B cell (primary cell): ENCODE measurements around the gene CCL8. TPM values are rescaled to one million over a fixed set of nuclear protein-coding genes. Genes with fewer than 3 reads are reported as not detected.

Source experiments
- ATAC-seq: fragments of 200-7000 bp; cut with Tn5 transposase; one replicate; pipeline ENCODE4 v1.10.0; 2021; ENCODE audit warnings: low read depth, mild to moderate bottlenecking, moderate number of reproducible peaks, moderate library complexity
- CTCF ChIA-PET: fragments of 350-600 bp; sonication (Branson Sonifier 250); formaldehyde crosslinking; loops from one replicate; lab custom pipeline; 2021; ENCODE audit warnings: antibody characterized with exemption, inconsistent platforms; lab: Charles Lee
- POLR2A ChIA-PET: fragments of 350-600 bp; sonication (Branson Sonifier 250); formaldehyde crosslinking; loops from one replicate; lab custom pipeline; 2021; ENCODE audit warnings: antibody characterized with exemption; lab: Charles Lee
- DNase-seq: peaks from one replicate; pipeline ENCODE4 v3.0.0; 2013
- H2AFZ ChIP-seq: 2 replicates; pipeline ENCODE4 v1.6.1; 2012; ENCODE audit warnings: mild to moderate bottlenecking, low read depth, low read length; ENCODE audit not compliant: insufficient read depth, poor library complexity, severe bottlenecking
- H3K27ac ChIP-seq, 2 donors: 1 replicate in 1 of 2; 2 replicates in 1 of 2; pipeline ENCODE4 v1.5.1; 2012 to 2013; ENCODE audit warnings: low read length in 2 of 2, mild to moderate bottlenecking in 2 of 2, moderate library complexity in 1 of 2
- H3K27me3 ChIP-seq, 4 experiments: fragments of 200-600 bp in 1 of 4; sonication (generic) in 1 of 4; replicated peaks in 1 of 4; 1 replicate in 2 of 4; 2 replicates in 2 of 4; pipeline versions ENCODE4 v1.6.1 to v1.7.0; 2013 to 2016; ENCODE audit warnings: low read length in 3 of 4, mild to moderate bottlenecking in 2 of 4, mixed read lengths in 1 of 4, moderate library complexity in 1 of 4; ENCODE audit not compliant: insufficient read depth in 4 of 4, control insufficient read depth in 3 of 4; ENCODE audit errors: control extremely low read depth in 1 of 4
- H3K36me3 ChIP-seq, 2 experiments: replicated peaks in 1 of 2; 1 replicate in 1 of 2; 2 replicates in 1 of 2; pipeline versions ENCODE4 v1.6.1 to v1.7.1; 2013; ENCODE audit warnings: low read length in 1 of 2; ENCODE audit not compliant: insufficient read depth in 2 of 2, control insufficient read depth in 1 of 2; ENCODE audit errors: control extremely low read depth in 1 of 2, extremely low read depth in 1 of 2
- H3K4me1 ChIP-seq, 2 donors: fragments of 200-600 bp in 1 of 2; sonication (generic) in 1 of 2; 1 replicate in 1 of 2; 2 replicates in 1 of 2; pipeline versions ENCODE4 v1.5.1 to v1.6.1; 2013 to 2017; ENCODE audit warnings: low read length in 2 of 2; ENCODE audit not compliant: control insufficient read depth in 2 of 2, insufficient read depth in 2 of 2
- H3K4me2 ChIP-seq: replicated peaks from 2 replicates; pipeline ENCODE3; 2012; ENCODE audit warnings: mild to moderate bottlenecking, low read depth, low read length; ENCODE audit not compliant: poor library complexity, severe bottlenecking
- H3K4me3 ChIP-seq, 5 experiments: fragments of 200-600 bp in 1 of 5; sonication (generic) in 1 of 5; 1 replicate in 3 of 5; 2 replicates in 2 of 5; pipeline versions ENCODE4 v1.5.1 to v1.7.0; 2011 to 2016; ENCODE audit warnings: low read length in 4 of 5, mild to moderate bottlenecking in 4 of 5, low read depth in 2 of 5, control low read depth in 1 of 5, moderate library complexity in 1 of 5; ENCODE audit not compliant: insufficient read depth in 1 of 5; ENCODE audit errors: control extremely low read depth in 1 of 5, extremely low read depth in 1 of 5
- H3K79me2 ChIP-seq: fragments of 200-600 bp; sonication (generic); one replicate; pipeline ENCODE4 v1.6.0; 2016; ENCODE audit warnings: low read length; ENCODE audit not compliant: control insufficient read depth, insufficient read depth
- H3K9ac ChIP-seq: fragments of 200-600 bp; sonication (generic); 2 replicates; pipeline ENCODE4 v1.6.1; 2017; ENCODE audit warnings: mild to moderate bottlenecking, low read length, moderate library complexity
- H3K9me3 ChIP-seq, 3 donors: one replicate each; pipeline versions ENCODE4 v1.6.1 to v1.7.1; 2013; ENCODE audit warnings: low read length in 2 of 3; ENCODE audit not compliant: control insufficient read depth in 2 of 3, insufficient read depth in 1 of 3; ENCODE audit errors: control extremely low read depth in 1 of 3
- H4K20me1 ChIP-seq: 2 replicates; pipeline ENCODE4 v1.6.0; 2012; ENCODE audit warnings: mild to moderate bottlenecking, low read length; ENCODE audit not compliant: insufficient read depth, control insufficient read depth, poor library complexity, severe bottlenecking
- H3K27ac Mint-ChIP-seq: one replicate; pipeline ENCODE4 v1.8.0; 2021; ENCODE audit warnings: mixed read lengths
- H3K27me3 Mint-ChIP-seq: one replicate; pipeline ENCODE4 v1.8.0; 2021; ENCODE audit warnings: mixed read lengths
- H3K4me1 Mint-ChIP-seq: one replicate; pipeline ENCODE4 v1.8.0; 2021; ENCODE audit warnings: mixed read lengths
- H3K4me3 Mint-ChIP-seq: one replicate; pipeline ENCODE4 v1.8.0; 2021; ENCODE audit warnings: mixed read lengths
- H3K9me3 Mint-ChIP-seq: one replicate; pipeline ENCODE4 v1.8.0; 2022; ENCODE audit warnings: mixed read lengths; ENCODE audit not compliant: insufficient read depth
- EZH2 ChIP-seq: IDR thresholded peaks from 2 replicates; pipeline ENCODE4 v1.6.1; 2012; ENCODE audit warnings: borderline replicate concordance, low read depth, mild to moderate bottlenecking, moderate library complexity, low read length; ENCODE audit not compliant: insufficient read depth, poor library complexity, severe bottlenecking
- WGBS: methylation state at CpG from one replicate; pipeline ENCODE4 v1.1.5; 2013; ENCODE audit warnings: missing lambda C conversion rate; ENCODE audit not compliant: insufficient coverage; 5-methylcytosine and 5-hydroxymethylcytosine counted together
- intact Hi-C: fragments of 100-400 bp; cut with micrococcal nuclease; formaldehyde crosslinking; loops from one replicate; pipeline ENCODE4 v1.10.0; 2022
- polyA plus RNA-seq: library from polyadenylated mRNA; depleted of rRNA; stranded (reverse); fragments of >200 nt; gene quantifications from 2 replicates; pipeline ENCODE4 v1.2.3, GENCODE V29; 2012
- total RNA-seq, 2 donors: library from RNA; stranded (reverse); fragments of 120-200 nt in 1 of 2; gene quantifications; 1 replicate in 1 of 2; 2 replicates in 1 of 2; pipeline versions ENCODE4 v1.2.3 to v1.2.4, GENCODE V29; 2013 to 2022
- TF ChIP-seq, protein P1 (sequence below): fragments of 200-600 bp; IDR thresholded peaks from one replicate; pipeline ENCODE4 v1.8.0; 2022; ENCODE audit warnings: antibody characterized with exemption, mild to moderate bottlenecking

The CCL8 gene
- total and polyA plus RNA-seq, 2 donors (not counting 1 experiment from before 2014, with no cell fraction given) = not detected

DNA sequence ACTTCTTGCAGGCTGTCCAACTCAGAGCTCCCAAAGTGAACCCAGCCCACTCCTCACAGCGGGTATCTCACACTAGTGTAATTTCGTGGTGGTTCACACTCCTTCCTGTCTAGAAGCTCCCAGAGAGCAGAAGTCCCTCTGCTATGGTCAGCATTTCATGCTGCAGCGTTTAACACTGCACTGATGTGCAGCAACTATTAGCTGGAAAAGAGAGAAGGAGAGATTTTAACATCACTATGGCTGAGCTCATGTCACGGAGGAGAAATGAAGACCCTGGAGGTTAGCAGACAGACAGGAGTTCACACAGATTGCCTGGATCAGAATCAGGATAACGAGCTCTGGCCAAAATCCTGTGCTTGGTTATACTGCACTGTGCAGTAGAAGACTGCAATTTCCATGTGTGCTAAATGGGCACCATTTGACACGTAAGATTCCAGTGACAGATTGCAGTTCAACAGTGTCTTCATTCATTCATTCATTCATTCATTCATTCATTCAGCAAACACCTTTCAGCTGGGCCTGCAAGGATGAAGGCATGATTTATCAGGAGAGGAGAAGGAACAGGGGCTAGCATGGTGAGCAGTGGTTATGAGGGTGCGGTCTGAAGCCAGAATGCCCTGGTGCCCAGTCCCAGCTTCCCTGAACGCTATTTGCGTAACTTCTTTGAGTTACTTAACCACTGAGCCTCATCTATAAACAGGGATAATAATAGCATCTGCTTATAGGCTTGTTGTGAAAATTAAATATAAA is 49.1 kb downstream of the CCL8 start:
- TF ChIP-seq, protein P1, sequence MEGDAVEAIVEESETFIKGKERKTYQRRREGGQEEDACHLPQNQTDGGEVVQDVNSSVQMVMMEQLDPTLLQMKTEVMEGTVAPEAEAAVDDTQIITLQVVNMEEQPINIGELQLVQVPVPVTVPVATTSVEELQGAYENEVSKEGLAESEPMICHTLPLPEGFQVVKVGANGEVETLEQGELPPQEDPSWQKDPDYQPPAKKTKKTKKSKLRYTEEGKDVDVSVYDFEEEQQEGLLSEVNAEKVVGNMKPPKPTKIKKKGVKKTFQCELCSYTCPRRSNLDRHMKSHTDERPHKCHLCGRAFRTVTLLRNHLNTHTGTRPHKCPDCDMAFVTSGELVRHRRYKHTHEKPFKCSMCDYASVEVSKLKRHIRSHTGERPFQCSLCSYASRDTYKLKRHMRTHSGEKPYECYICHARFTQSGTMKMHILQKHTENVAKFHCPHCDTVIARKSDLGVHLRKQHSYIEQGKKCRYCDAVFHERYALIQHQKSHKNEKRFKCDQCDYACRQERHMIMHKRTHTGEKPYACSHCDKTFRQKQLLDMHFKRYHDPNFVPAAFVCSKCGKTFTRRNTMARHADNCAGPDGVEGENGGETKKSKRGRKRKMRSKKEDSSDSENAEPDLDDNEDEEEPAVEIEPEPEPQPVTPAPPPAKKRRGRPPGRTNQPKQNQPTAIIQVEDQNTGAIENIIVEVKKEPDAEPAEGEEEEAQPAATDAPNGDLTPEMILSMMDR = no peak
- TF ChIP-seq EZH2 = no peak
- ChIA-PET POLR2A (no interaction called here), CTCF (interaction anchor here (1.7 to 1.9 kb wide), 2 partner anchors 11 to 15 kb away, joined by 5 read pairs; partner anchors contain the start of gene CCL13)
- Histone ChIP-seq H3K9ac (no peak overlapping the region), H3K4me3 (no peak overlapping the region), H3K4me2 (no peak overlapping the region), H3K9me3 (no peaks in the 10 kb centered on the region), H3K27ac (no peak overlapping the region), H4K20me1 (no peaks in the 10 kb centered on the region), H3K4me1 (peaks cover 10 to 14% of the 10 kb centered on the region in 2 donors), H2AFZ (no peak overlapping the region), H3K27me3 (peaks cover 0 to 8% (median 3%) of the 10 kb centered on the region in 4 experiments), H3K79me2 (no peaks in the 10 kb centered on the region), H3K36me3 (no peaks in the 10 kb centered on the region)
- ATAC-seq = no peak
- no peak for DNase-seq
- no peak overlapping the region for H3K27ac Mint-ChIP-seq
- no peaks in the 10 kb centered on the region for H3K9me3 Mint-ChIP-seq
- peaks cover 21% of the 10 kb centered on the region for H3K4me1 Mint-ChIP-seq
- 79% methylated on average over 5 of the region's 9 CpGs for WGBS
- H3K27me3 Mint-ChIP-seq = peaks cover 19% of the 10 kb centered on the region
- no peak overlapping the region for H3K4me3 Mint-ChIP-seq
- intact Hi-C loops = no loop called here

DNA sequence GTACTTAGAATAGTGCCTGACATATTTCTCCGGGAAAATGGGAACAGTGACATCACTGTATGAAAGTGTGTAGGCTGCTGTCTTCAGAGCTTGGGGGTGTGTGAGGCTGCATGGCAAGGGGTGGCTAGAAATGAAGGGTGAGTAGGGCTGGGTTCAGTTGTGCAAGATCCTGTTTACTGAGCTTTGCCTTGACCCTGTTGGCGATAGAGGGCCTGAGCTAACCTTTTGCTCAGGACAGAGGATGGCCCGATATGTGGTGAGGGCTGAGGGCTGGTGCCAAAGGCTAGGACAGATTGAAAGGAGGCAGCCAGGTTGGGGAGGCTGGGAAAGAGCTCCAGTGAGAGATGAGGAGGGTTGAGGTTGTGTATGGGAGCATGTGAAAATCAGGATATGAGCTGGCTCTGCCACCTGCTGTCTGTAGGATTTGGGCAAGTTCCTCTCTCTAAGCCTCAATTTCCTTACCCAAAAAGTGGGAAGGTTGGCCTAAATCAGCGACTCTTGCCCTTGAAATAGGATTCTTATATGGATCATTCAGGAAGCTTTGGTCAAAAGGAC is 49.8 kb downstream of the CCL8 start:
- H3K27me3 Mint-ChIP-seq = peaks cover 15% of the 10 kb centered on the region
- Histone ChIP-seq H3K4me1 (peaks cover 10 to 14% of the 10 kb centered on the region in 2 donors), H3K9me3 (no peaks in the 10 kb centered on the region), H3K36me3 (no peaks in the 10 kb centered on the region), H4K20me1 (no peaks in the 10 kb centered on the region), H3K27ac (no peak overlapping the region), H3K4me2 (no peak overlapping the region), H3K9ac (no peak overlapping the region), H3K27me3 (peaks cover 0 to 6% (median 2%) of the 10 kb centered on the region in 4 experiments), H3K79me2 (no peaks in the 10 kb centered on the region), H2AFZ (no peak overlapping the region), H3K4me3 (no peak overlapping the region)
- POLR2A ChIA-PET = no interaction called here
- DNase-seq (no peak), ATAC-seq (no peak)
- H3K9me3 Mint-ChIP-seq = no peaks in the 10 kb centered on the region
- no peak for TF ChIP-seq EZH2
- H3K4me3 Mint-ChIP-seq = no peak overlapping the region
- H3K27ac Mint-ChIP-seq = no peak overlapping the region
- intact Hi-C loops = no loop called here
- H3K4me1 Mint-ChIP-seq = peaks cover 21% of the 10 kb centered on the region
- CTCF ChIA-PET = interaction anchor here (1.7 to 1.9 kb wide), 2 partner anchors 12 to 15 kb away, joined by 5 read pairs; partner anchors contain the start of gene CCL13
- 62% methylated on average over 3 of the region's 4 CpGs for WGBS
